ENCODE measurements around the gene DOCK2. TPM values are rescaled to one million over a fixed set of nuclear protein-coding genes. Genes with fewer than 3 reads are reported as not detected.

DOCK2 gene
- total and polyA plus RNA-seq, 2 donors (not counting 1 experiment from before 2014, with no cell fraction given): 112 to 330 TPM

GRCh38 chr5:170008376-170008775 is 371.3 kb downstream of the DOCK2 start:
- intact Hi-C loops (cut with micrococcal nuclease): no loop called here
- no peak for DNase-seq

DNA sequence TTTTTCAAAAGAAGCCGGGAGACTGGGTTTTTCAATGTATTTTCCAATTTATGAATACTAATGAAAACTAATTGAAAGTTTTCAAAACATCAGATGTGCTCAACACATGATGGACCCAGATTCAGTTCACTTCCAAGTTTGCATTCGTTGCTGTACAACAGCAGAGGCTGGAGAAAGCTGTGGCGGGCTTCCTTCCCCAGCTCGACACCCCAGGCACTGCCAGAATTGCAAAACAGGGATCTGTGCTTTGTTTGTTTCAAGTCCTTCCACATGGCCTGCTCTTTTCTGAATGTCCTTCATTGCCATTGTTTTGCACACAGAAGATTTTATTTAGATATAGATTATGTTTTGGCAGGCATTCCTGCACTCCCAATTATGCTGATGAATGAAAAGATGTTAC is 373.5 kb downstream of the DOCK2 start:
- no peaks in the 10 kb centered on the region for H3K4me1 ChIP-seq (ENCODE audit: control insufficient read depth in 2 of 2, insufficient read depth in 2 of 2, low read length in 2 of 2)
- CTCF ChIA-PET: no interaction called here
- no peaks in the 10 kb centered on the region for H3K9me3 Mint-ChIP-seq (ENCODE audit: insufficient read depth)
- H3K9ac ChIP-seq (ENCODE audit: low read length): no peak overlapping the region
- H3K36me3 ChIP-seq (replicated peaks in 1 of 2; ENCODE audit: control extremely low read depth in 1 of 2, control insufficient read depth in 1 of 2, extremely low read depth in 1 of 2, insufficient read depth in 2 of 2, low read length in 1 of 2): peaks cover 2 to 74% of the 10 kb centered on the region in 2 experiments
- no peak overlapping the region for H3K4me3 ChIP-seq (ENCODE audit: control extremely low read depth in 1 of 5, extremely low read depth in 1 of 5, insufficient read depth in 1 of 5, low read depth in 2 of 5, low read length in 4 of 5)
- ATAC-seq (ENCODE audit: low read depth): no peak
- no peak overlapping the region for H3K4me2 ChIP-seq (replicated peaks; ENCODE audit: low read depth, low read length, poor library complexity, severe bottlenecking)
- DNase-seq: no peak
- intact Hi-C loops (cut with micrococcal nuclease): no loop called here
- H3K27ac Mint-ChIP-seq: no peak overlapping the region
- H3K27me3 Mint-ChIP-seq: no peaks in the 10 kb centered on the region
- no peaks in the 10 kb centered on the region for H3K27me3 ChIP-seq (replicated peaks in 1 of 4; ENCODE audit: control extremely low read depth in 1 of 4, control insufficient read depth in 3 of 4, insufficient read depth in 4 of 4, low read length in 3 of 4)
- TF ChIP-seq EZH2 (IDR thresholded peaks at IDR 0.05; ENCODE audit: borderline replicate concordance, insufficient read depth, low read depth, low read length, poor library complexity, severe bottlenecking): no peak
- TF ChIP-seq, protein P1, sequence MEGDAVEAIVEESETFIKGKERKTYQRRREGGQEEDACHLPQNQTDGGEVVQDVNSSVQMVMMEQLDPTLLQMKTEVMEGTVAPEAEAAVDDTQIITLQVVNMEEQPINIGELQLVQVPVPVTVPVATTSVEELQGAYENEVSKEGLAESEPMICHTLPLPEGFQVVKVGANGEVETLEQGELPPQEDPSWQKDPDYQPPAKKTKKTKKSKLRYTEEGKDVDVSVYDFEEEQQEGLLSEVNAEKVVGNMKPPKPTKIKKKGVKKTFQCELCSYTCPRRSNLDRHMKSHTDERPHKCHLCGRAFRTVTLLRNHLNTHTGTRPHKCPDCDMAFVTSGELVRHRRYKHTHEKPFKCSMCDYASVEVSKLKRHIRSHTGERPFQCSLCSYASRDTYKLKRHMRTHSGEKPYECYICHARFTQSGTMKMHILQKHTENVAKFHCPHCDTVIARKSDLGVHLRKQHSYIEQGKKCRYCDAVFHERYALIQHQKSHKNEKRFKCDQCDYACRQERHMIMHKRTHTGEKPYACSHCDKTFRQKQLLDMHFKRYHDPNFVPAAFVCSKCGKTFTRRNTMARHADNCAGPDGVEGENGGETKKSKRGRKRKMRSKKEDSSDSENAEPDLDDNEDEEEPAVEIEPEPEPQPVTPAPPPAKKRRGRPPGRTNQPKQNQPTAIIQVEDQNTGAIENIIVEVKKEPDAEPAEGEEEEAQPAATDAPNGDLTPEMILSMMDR (IDR thresholded peaks at IDR 0.05): no peak
- H3K4me3 Mint-ChIP-seq: no peak overlapping the region
- H2AFZ ChIP-seq (ENCODE audit: insufficient read depth, low read depth, low read length, poor library complexity, severe bottlenecking): no peak overlapping the region
- H3K27ac ChIP-seq (ENCODE audit: low read length in 2 of 2): no peak overlapping the region
- no peaks in the 10 kb centered on the region for H3K79me2 ChIP-seq (ENCODE audit: control insufficient read depth, insufficient read depth, low read length)
- no peaks in the 10 kb centered on the region for H3K4me1 Mint-ChIP-seq
- WGBS (ENCODE audit: insufficient coverage): 91% methylated on average over 3 of the region's 4 CpGs
- H3K9me3 ChIP-seq (ENCODE audit: control extremely low read depth in 1 of 3, control insufficient read depth in 2 of 3, insufficient read depth in 1 of 3, low read length in 2 of 3): no peaks in the 10 kb centered on the region
- POLR2A ChIA-PET: no interaction called here
- no peaks in the 10 kb centered on the region for H4K20me1 ChIP-seq (ENCODE audit: control insufficient read depth, insufficient read depth, low read length, poor library complexity, severe bottlenecking)

More at GRCh38 chr5:170008376-170008775, 371.3 kb downstream of the DOCK2 start:
- no peak for TF ChIP-seq EZH2 (IDR thresholded peaks at IDR 0.05; ENCODE audit: borderline replicate concordance, insufficient read depth, low read depth, low read length, poor library complexity, severe bottlenecking)
- TF ChIP-seq, protein P1 (IDR thresholded peaks at IDR 0.05): no peak
- 96% methylated on average over 2 of the region's 6 CpGs for WGBS (ENCODE audit: insufficient coverage)
- H3K27ac ChIP-seq (ENCODE audit: low read length in 2 of 2): no peak overlapping the region
- H3K4me1 ChIP-seq (ENCODE audit: control insufficient read depth in 2 of 2, insufficient read depth in 2 of 2, low read length in 2 of 2): no peaks in the 10 kb centered on the region
- H3K9me3 Mint-ChIP-seq (ENCODE audit: insufficient read depth): peaks cover 2% of the 10 kb centered on the region
- no peaks in the 10 kb centered on the region for H4K20me1 ChIP-seq (ENCODE audit: control insufficient read depth, insufficient read depth, low read length, poor library complexity, severe bottlenecking)
- H3K36me3 ChIP-seq (replicated peaks in 1 of 2; ENCODE audit: control extremely low read depth in 1 of 2, control insufficient read depth in 1 of 2, extremely low read depth in 1 of 2, insufficient read depth in 2 of 2, low read length in 1 of 2): peaks cover 6 to 79% of the 10 kb centered on the region in 2 experiments
- H3K4me3 ChIP-seq (ENCODE audit: control extremely low read depth in 1 of 5, extremely low read depth in 1 of 5, insufficient read depth in 1 of 5, low read depth in 2 of 5, low read length in 4 of 5): no peak overlapping the region
- CTCF ChIA-PET: no interaction called here
- no peak overlapping the region for H3K9ac ChIP-seq (ENCODE audit: low read length)
- no peak overlapping the region for H3K27ac Mint-ChIP-seq
- H3K27me3 ChIP-seq (replicated peaks in 1 of 4; ENCODE audit: control extremely low read depth in 1 of 4, control insufficient read depth in 3 of 4, insufficient read depth in 4 of 4, low read length in 3 of 4): no peaks in the 10 kb centered on the region
- H3K4me2 ChIP-seq (replicated peaks; ENCODE audit: low read depth, low read length, poor library complexity, severe bottlenecking): no peak overlapping the region
- no peak for ATAC-seq (ENCODE audit: low read depth)
- H3K9me3 ChIP-seq (ENCODE audit: control extremely low read depth in 1 of 3, control insufficient read depth in 2 of 3, insufficient read depth in 1 of 3, low read length in 2 of 3): peaks cover 2 to 5% (median 3%) of the 10 kb centered on the region in 3 donors
- H2AFZ ChIP-seq (ENCODE audit: insufficient read depth, low read depth, low read length, poor library complexity, severe bottlenecking): no peak overlapping the region
- POLR2A ChIA-PET: no interaction called here
- H3K4me1 Mint-ChIP-seq: no peaks in the 10 kb centered on the region
- no peaks in the 10 kb centered on the region for H3K27me3 Mint-ChIP-seq
- H3K4me3 Mint-ChIP-seq: no peak overlapping the region
- H3K79me2 ChIP-seq (ENCODE audit: control insufficient read depth, insufficient read depth, low read length): no peaks in the 10 kb centered on the region
